K562 (cell line): ENCODE data around the gene KCTD11. TPM values are rescaled to one million over a fixed set of nuclear protein-coding genes. Genes with fewer than 3 reads are reported as not detected.

Source experiments
- CREBBP ChIP-seq: IDR thresholded peaks from one replicate; pipeline ENCODE4 v1.6.1; 2012; ENCODE audit warnings: low read depth, mild to moderate bottlenecking, control low read depth, inconsistent platforms, low read length
- EP400 ChIP-seq: fragments of 450-650 bp; IDR thresholded peaks from 2 replicates; pipeline ENCODE4 v1.6.1; 2017; ENCODE audit warnings: antibody characterized with exemption, mild to moderate bottlenecking, moderate library complexity
- GABPB2 ChIP-seq: fragments of 250-450 bp; sonication (Bioruptor Pico); conservative IDR thresholded peaks from 2 replicates; pipeline ENCODE4 v1.5.1; 2021; ENCODE audit warnings: mild to moderate bottlenecking
- HMGN3 ChIP-seq: IDR thresholded peaks from 2 replicates; pipeline ENCODE4 v1.6.1; 2011; ENCODE audit warnings: borderline replicate concordance, low read depth, mild to moderate bottlenecking, mixed read lengths, low read length; ENCODE audit not compliant: insufficient read length; ENCODE audit errors: extremely low read depth
- HMGXB4 ChIP-seq: sonication (generic); formaldehyde crosslinking; IDR thresholded peaks from 2 replicates; pipeline ENCODE4 v1.8.1; 2023; ENCODE audit warnings: mild to moderate bottlenecking, missing genetic modification reagents
- JUN ChIP-seq, 2 experiments: sonication (generic) in 1 of 2; formaldehyde crosslinking in 1 of 2; IDR thresholded peaks; 2 replicates each; pipeline versions ENCODE4 v1.6.1 to v1.8.0; 2012 to 2022; ENCODE audit warnings: borderline replicate concordance in 2 of 2, mild to moderate bottlenecking in 2 of 2, improper control_type of control experiment in 1 of 2, low read depth in 1 of 2, low read length in 1 of 2, missing genetic modification reagents in 1 of 2
- KAT7 ChIP-seq: sonication (generic); formaldehyde crosslinking; IDR thresholded peaks from 2 replicates; pipeline ENCODE4 v1.8.0; 2022; ENCODE audit warnings: missing genetic modification reagents, mild to moderate bottlenecking, borderline replicate concordance
- MEIS2 ChIP-seq: fragments of 450-650 bp; IDR thresholded peaks from 2 replicates; pipeline ENCODE4 v1.6.1; 2014; ENCODE audit warnings: mild to moderate bottlenecking; ENCODE audit not compliant: partially characterized antibody
- NFATC3 ChIP-seq: fragments of 450-650 bp; IDR thresholded peaks from 2 replicates; pipeline ENCODE4 v1.6.1; 2017; ENCODE audit warnings: mild to moderate bottlenecking
- RBM34 ChIP-seq: fragments of 200-400 bp; formaldehyde crosslinking; IDR thresholded peaks from 2 replicates; pipeline ENCODE4 v1.6.1; 2018; ENCODE audit warnings: low read length, borderline replicate concordance; ENCODE audit not compliant: insufficient read depth
- STAT5A ChIP-seq: IDR thresholded peaks from 2 replicates; pipeline ENCODE4 v1.6.1; 2012; ENCODE audit warnings: low read length, inconsistent platforms, borderline replicate concordance
- ZKSCAN3 ChIP-seq: fragments of 250-450 bp; sonication (Bioruptor Pico); IDR thresholded peaks from 2 replicates; pipeline ENCODE4 v1.4.0; 2020
- ZNF184 ChIP-seq: sonication (generic); formaldehyde crosslinking; IDR thresholded peaks from 2 replicates; pipeline ENCODE4 v1.5.0; 2020; ENCODE audit warnings: missing genetic modification reagents
- ZNF780A ChIP-seq: fragments of 250-450 bp; sonication (Bioruptor Pico); IDR thresholded peaks from 2 replicates; pipeline ENCODE4 v1.5.0; 2021; ENCODE audit warnings: mild to moderate bottlenecking
- polyA plus RNA-seq, 8 experiments: library from polyadenylated mRNA; depleted of rRNA in 4 of 8; stranded (reverse) in 5 of 8; unstranded in 3 of 8; fragments of >200 nt; fragmentation: Nextera tagmentation in 2 of 8; fragmentation: Illumina TruSeq in 1 of 8; extraction: Ambion mirVana in 2 of 8; extraction: Trizol in 1 of 8; gene quantifications; 2 replicates each; pipeline versions ENCODE4 v1.2.1 to v1.2.3, GENCODE V29; 2011 to 2014; ENCODE audit warnings: inconsistent platforms in 1 of 8, missing spikeins in 1 of 8
- total RNA-seq, 7 experiments: library from RNA; depleted of rRNA in 6 of 7; stranded (reverse); fragments of >200 nt in 6 of 7; fragmentation: Illumina TruSeq in 2 of 7; extraction: Trizol in 2 of 7; gene quantifications; 2 replicates each; pipeline versions ENCODE4 v1.2.1 to v1.2.3, GENCODE V29; 2011 to 2021; ENCODE audit warnings: low replicate concordance in 1 of 7
- TF ChIP-seq, protein P1 (sequence below): fragments of 450-650 bp; IDR thresholded peaks from 2 replicates; pipeline ENCODE4 v1.6.1; 2016; ENCODE audit warnings: mild to moderate bottlenecking
- TF ChIP-seq, protein P2 (sequence below): fragments of 450-650 bp; formaldehyde crosslinking; conservative IDR thresholded peaks from 2 replicates; pipeline ENCODE4 v1.4.0; 2022; ENCODE audit warnings: mild to moderate bottlenecking, missing genetic modification characterization

KCTD11 gene
- total and polyA plus RNA-seq, 9 of the 15 experiments (the other 6 are each of a cell fraction or from before 2014, with no cell fraction given) = 0.01 to 3.2 (median 2.5) TPM; not detected in 1

GRCh38 chr17:7329997-7330637 is 21.8 kb upstream of the KCTD11 start (continued):
- TF ChIP-seq HMGN3 (no peak), RBM34 (no peak), GABPB2 (CRISPR knock-in tag) (no peak), KAT7 (CRISPR knock-in tag) (0 out of 2 replicates have a peak, but pooled peaks have one; percentile 67), NFATC3 (no peak), ZNF780A (no peak), EP400 (no peak), ZKSCAN3 (CRISPR knock-in tag) (no peak), JUN (IDR thresholded peaks at IDR 0.05; ENCODE audit: borderline replicate concordance, low read depth, low read length) (no peak), JUN (CRISPR knock-in tag; IDR thresholded peaks at IDR 0.05; ENCODE audit: borderline replicate concordance) (no peak), CREBBP (no peak), MEIS2 (peak; percentile 41), HMGXB4 (no peak), ZNF184 (CRISPR knock-in tag) (no peak), STAT5A (no peak)
- TF ChIP-seq, protein P1, sequence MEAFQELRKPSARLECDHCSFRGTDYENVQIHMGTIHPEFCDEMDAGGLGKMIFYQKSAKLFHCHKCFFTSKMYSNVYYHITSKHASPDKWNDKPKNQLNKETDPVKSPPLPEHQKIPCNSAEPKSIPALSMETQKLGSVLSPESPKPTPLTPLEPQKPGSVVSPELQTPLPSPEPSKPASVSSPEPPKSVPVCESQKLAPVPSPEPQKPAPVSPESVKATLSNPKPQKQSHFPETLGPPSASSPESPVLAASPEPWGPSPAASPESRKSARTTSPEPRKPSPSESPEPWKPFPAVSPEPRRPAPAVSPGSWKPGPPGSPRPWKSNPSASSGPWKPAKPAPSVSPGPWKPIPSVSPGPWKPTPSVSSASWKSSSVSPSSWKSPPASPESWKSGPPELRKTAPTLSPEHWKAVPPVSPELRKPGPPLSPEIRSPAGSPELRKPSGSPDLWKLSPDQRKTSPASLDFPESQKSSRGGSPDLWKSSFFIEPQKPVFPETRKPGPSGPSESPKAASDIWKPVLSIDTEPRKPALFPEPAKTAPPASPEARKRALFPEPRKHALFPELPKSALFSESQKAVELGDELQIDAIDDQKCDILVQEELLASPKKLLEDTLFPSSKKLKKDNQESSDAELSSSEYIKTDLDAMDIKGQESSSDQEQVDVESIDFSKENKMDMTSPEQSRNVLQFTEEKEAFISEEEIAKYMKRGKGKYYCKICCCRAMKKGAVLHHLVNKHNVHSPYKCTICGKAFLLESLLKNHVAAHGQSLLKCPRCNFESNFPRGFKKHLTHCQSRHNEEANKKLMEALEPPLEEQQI = no peak
- TF ChIP-seq, protein P2, sequence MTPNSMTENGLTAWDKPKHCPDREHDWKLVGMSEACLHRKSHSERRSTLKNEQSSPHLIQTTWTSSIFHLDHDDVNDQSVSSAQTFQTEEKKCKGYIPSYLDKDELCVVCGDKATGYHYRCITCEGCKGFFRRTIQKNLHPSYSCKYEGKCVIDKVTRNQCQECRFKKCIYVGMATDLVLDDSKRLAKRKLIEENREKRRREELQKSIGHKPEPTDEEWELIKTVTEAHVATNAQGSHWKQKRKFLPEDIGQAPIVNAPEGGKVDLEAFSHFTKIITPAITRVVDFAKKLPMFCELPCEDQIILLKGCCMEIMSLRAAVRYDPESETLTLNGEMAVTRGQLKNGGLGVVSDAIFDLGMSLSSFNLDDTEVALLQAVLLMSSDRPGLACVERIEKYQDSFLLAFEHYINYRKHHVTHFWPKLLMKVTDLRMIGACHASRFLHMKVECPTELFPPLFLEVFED (CRISPR knock-in tag) = no peak
